Measurements from ENCODE around the gene DCX.

The DCX gene

GRCh38 chrX:111411983-111412382 is at the start of gene DCX:
DCX (minus strand) TSS chrX:111412192; CDS start chrX:111410398, 1,794 bp downstream.
- DNase-seq, result no peak

GRCh38 chrX:111460607-111461006 is 48.6 kb upstream of the DCX start:
- no peak for DNase-seq

GRCh38 chrX:111447298-111447697 is 35.3 kb upstream of the DCX start:
- no peak for DNase-seq

- DNase-seq, result no peak
These were observed 33.5 kb upstream of the DCX start for GRCh38 chrX:111445485-111445884.

- no peak for DNase-seq
These were observed 32.9 kb upstream of the DCX start for GRCh38 chrX:111444881-111445280.

- DNase-seq, result no peak
These were observed 32.0 kb upstream of the DCX start for GRCh38 chrX:111443946-111444345.

GRCh38 chrX:111442791-111443190 is 30.8 kb upstream of the DCX start:
- no peak for DNase-seq

GRCh38 chrX:111435469-111435868 is 23.5 kb upstream of the DCX start:
- DNase-seq, result no peak

- DNase-seq, result no peak
These were observed 19.0 kb upstream of the DCX start for GRCh38 chrX:111431001-111431400.

GRCh38 chrX:111411557-111411956 is 435 bp downstream of the DCX start:
- no peak for DNase-seq

- no peak for DNase-seq
These were observed 1.4 kb downstream of the DCX start for GRCh38 chrX:111410590-111411078.

GRCh38 chrX:111409326-111409725 is 2.7 kb downstream of the DCX start:
- no peak for DNase-seq

GRCh38 chrX:111407948-111408347 is 4.0 kb downstream of the DCX start:
- no peak for DNase-seq

- no peak for DNase-seq
These were observed 9.6 kb downstream of the DCX start for GRCh38 chrX:111402344-111402743.

- DNase-seq, result no peak
These were observed 16.8 kb downstream of the DCX start for GRCh38 chrX:111395149-111395548.

- DNase-seq, result no peak
These were observed 17.4 kb downstream of the DCX start for GRCh38 chrX:111394569-111394968.

- DNase-seq, result no peak
These were observed 24.4 kb downstream of the DCX start for GRCh38 chrX:111387470-111388070.

GRCh38 chrX:111386615-111387233 is 25.3 kb downstream of the DCX start:
- DNase-seq, result no peak

- no peak for DNase-seq
These were observed 25.9 kb downstream of the DCX start for GRCh38 chrX:111386077-111386476.

GRCh38 chrX:111382277-111382676 is 29.7 kb downstream of the DCX start:
- DNase-seq, result no peak

- DNase-seq, result no peak
These were observed 35.0 kb downstream of the DCX start for GRCh38 chrX:111376897-111377578.

- no peak for DNase-seq
These were observed 35.5 kb downstream of the DCX start for GRCh38 chrX:111376486-111376885.

- no peak for DNase-seq
These were observed 36.2 kb downstream of the DCX start for GRCh38 chrX:111375747-111376146.

GRCh38 chrX:111372086-111372485 is 39.9 kb downstream of the DCX start:
- DNase-seq, result no peak

Measured in C1 segment of cervical spinal cord (tissue), 14 donors.